NB4 (cell line): ENCODE data around the gene FKBP14.

Experiments used
- CTCF ChIP-seq: IDR thresholded peaks from one replicate; pipeline ENCODE4 v1.5.1; 2012; ENCODE audit warnings: low read depth, low read length
- TF ChIP-seq, protein P1 (sequence below): IDR thresholded peaks from 2 replicates; pipeline ENCODE4 v1.6.1; 2011; ENCODE audit warnings: low read depth, low read length

DNA sequence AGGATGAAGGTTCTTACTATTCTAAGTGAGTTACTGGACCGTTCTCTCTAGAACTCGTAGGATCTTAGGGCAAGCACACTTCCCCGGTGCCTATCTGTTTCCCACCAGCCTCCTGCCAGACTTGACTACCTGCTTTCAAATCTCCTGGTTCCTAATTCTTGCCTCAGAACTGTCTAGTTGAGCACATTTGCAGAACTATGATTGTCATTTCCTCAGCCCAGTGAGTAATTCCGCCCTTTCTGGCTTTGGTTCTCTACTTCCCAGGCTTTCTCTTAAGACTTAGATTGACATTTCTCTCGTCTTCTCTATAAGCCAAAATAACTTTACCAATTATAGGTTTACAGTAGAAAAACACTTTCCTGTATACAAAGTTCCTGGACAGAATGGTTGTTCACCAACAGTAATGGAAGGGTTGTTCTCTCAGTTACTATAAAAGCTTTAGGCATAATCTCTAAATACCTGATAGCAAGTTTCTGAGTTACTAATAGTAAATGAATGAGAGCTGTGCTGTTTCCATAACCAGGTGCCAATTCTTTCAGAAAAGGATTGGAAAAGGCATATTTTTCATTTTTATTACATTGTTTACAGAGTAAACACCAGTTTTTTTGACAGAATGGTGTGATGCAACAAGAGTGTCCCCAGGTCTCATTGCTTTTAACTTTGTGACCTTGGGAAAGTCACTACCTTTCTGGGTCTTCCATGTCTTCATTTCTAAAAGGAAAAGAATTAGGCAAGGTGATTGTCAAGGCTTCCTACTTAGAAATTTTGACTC lies 42.8 kb upstream of the FKBP14 start:
- TF ChIP-seq CTCF: no peak
- TF ChIP-seq, protein P1, sequence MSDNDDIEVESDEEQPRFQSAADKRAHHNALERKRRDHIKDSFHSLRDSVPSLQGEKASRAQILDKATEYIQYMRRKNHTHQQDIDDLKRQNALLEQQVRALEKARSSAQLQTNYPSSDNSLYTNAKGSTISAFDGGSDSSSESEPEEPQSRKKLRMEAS: no peak
